Progenitor cell of endocrine pancreas (in vitro differentiated cells): Measurements from ENCODE around the gene HIPK1. TPM values are rescaled to one million over a fixed set of nuclear protein-coding genes. Genes with fewer than 3 reads are reported as not detected.

Experiments used
- DNase-seq: peaks from one replicate; pipeline ENCODE4 v3.0.0; 2021; ENCODE audit warnings: low spot score; ENCODE audit not compliant: unreplicated experiment
- H3K27ac Mint-ChIP-seq: 2 replicates; pipeline ENCODE4 v1.8.0; 2021; ENCODE audit warnings: mild to moderate bottlenecking, moderate library complexity, mixed read lengths
- H3K27me3 Mint-ChIP-seq: 2 replicates; pipeline ENCODE4 v1.8.0; 2021; ENCODE audit warnings: mixed read lengths
- H3K36me3 Mint-ChIP-seq: 2 replicates; pipeline ENCODE4 v1.8.0; 2022; ENCODE audit warnings: mixed read lengths; ENCODE audit not compliant: insufficient read depth
- H3K4me1 Mint-ChIP-seq: 2 replicates; pipeline ENCODE4 v1.8.0; 2021; ENCODE audit warnings: low read depth, mixed read lengths
- H3K4me3 Mint-ChIP-seq: 2 replicates; pipeline ENCODE4 v1.8.0; 2021; ENCODE audit warnings: low read depth, mild to moderate bottlenecking, moderate library complexity, mixed read lengths
- H3K9me3 Mint-ChIP-seq: 2 replicates; pipeline ENCODE4 v1.8.0; 2021; ENCODE audit warnings: low read depth, mixed read lengths
- CTCF ChIP-seq: fragments of 200-600 bp; sonication (generic); IDR thresholded peaks from one replicate; pipeline ENCODE4 v1.5.0; 2021; ENCODE audit warnings: antibody characterized with exemption, mild to moderate bottlenecking; ENCODE audit not compliant: unreplicated experiment
- total RNA-seq: library from RNA; stranded (reverse); gene quantifications from 2 replicates; pipeline ENCODE4 v1.2.1, GENCODE V29; 2021

HIPK1 gene
- total RNA-seq, 1 donor from 2014 or later, result 54.2 TPM

- H3K27me3 Mint-ChIP-seq, result peaks cover 3% of the 10 kb centered on the region
- no peak overlapping the region for H3K4me3 Mint-ChIP-seq
- peaks cover 8% of the 10 kb centered on the region for H3K36me3 Mint-ChIP-seq
- peak; percentile 58 for TF ChIP-seq CTCF
- H3K27ac Mint-ChIP-seq, result peak overlapping the region; percentile 89
- no peak for DNase-seq
- peaks cover 19% of the 10 kb centered on the region for H3K4me1 Mint-ChIP-seq
- no peaks in the 10 kb centered on the region for H3K9me3 Mint-ChIP-seq
Observed at GRCh38 chr1:113976609-113977278, 47.6 kb downstream of the HIPK1 start.

GRCh38 chr1:113977906-113978305 lies 48.8 kb downstream of the HIPK1 start:
- Mint-ChIP-seq H3K4me3 (no peak overlapping the region), H3K4me1 (peaks cover 24% of the 10 kb centered on the region), H3K9me3 (no peaks in the 10 kb centered on the region), H3K36me3 (peaks cover 4% of the 10 kb centered on the region), H3K27ac (no peak overlapping the region), H3K27me3 (peaks cover 3% of the 10 kb centered on the region)
- DNase-seq, result no peak
- no peak for TF ChIP-seq CTCF

GRCh38 chr1:113978863-113979702 lies 50.0 kb downstream of the HIPK1 start, which contains the start of gene OLFML3:
Gene OLFML3, plus strand, starts transcription at chr1:113979474. Its CDS starts 43 bp downstream, at chr1:113979517.
- peaks cover 3% of the 10 kb centered on the region for H3K27me3 Mint-ChIP-seq
- H3K36me3 Mint-ChIP-seq, result peaks cover 2% of the 10 kb centered on the region
- peaks cover 24% of the 10 kb centered on the region for H3K4me1 Mint-ChIP-seq
- peak within 1 kb of the TSS; percentile 67 for H3K4me3 Mint-ChIP-seq
- peak within 1 kb of the TSS; percentile 97 for H3K27ac Mint-ChIP-seq
- TF ChIP-seq CTCF, result peak; percentile 81
- DNase-seq, result peak; percentile 58
- H3K9me3 Mint-ChIP-seq, result no peaks in the 10 kb centered on the region

GRCh38 chr1:113980110-113980509 lies 51.0 kb downstream of the HIPK1 start:
- H3K9me3 Mint-ChIP-seq, result no peaks in the 10 kb centered on the region
- no peak for DNase-seq
- H3K27ac Mint-ChIP-seq, result peak overlapping the region; percentile 64
- no peak overlapping the region for H3K4me3 Mint-ChIP-seq
- no peaks in the 10 kb centered on the region for H3K36me3 Mint-ChIP-seq
- peaks cover 3% of the 10 kb centered on the region for H3K27me3 Mint-ChIP-seq
- no peak for TF ChIP-seq CTCF
- H3K4me1 Mint-ChIP-seq, result peaks cover 24% of the 10 kb centered on the region

- no peak overlapping the region for H3K4me3 Mint-ChIP-seq
- H3K4me1 Mint-ChIP-seq, result peaks cover 24% of the 10 kb centered on the region
- TF ChIP-seq CTCF, result no peak
- DNase-seq, result no peak
- H3K27me3 Mint-ChIP-seq, result peaks cover 3% of the 10 kb centered on the region
- no peak overlapping the region for H3K27ac Mint-ChIP-seq
- H3K36me3 Mint-ChIP-seq, result peaks cover 2% of the 10 kb centered on the region
- peaks cover 5% of the 10 kb centered on the region for H3K9me3 Mint-ChIP-seq
Observed at GRCh38 chr1:113981962-113982931, 53.1 kb downstream of the HIPK1 start.
